Measurements from ENCODE around the gene FAM78A.
"Not testable (repeated sequence)": the region's sequence is repeated elsewhere in the genome, so short reads cannot be mapped to it uniquely, and the experiment has no call there.

FAM78A gene

DNA sequence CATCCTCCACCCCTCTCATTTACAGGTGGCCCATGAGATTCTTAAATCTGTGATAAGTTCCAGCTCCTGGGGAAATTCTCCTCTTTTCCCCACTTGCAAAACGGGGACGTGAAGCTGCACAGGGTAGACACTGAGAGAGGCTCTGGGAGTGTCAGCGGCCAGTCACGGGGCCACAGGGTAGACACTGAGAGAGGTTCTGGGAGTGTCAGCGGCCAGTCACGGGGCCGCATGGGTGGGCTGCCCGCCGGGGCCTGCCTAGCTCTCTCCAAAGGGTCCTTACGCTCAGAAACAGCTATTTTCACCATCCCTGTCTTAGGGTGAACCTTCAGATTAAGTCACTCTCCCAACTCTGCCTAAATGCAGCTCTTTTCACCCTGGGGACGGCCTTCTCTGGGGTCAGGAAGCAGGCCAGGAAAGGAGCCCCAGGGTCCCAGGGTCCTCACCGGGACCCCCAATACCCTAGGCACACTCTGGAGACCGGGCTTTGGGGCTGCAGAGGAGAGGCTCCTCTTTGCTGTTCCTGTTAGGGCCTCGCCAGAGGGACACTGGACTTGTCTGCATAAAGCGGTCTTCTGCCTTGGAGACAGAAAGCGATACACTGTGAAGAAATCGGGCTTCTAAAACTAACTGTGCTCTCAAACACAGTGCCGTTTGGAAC is 1.5 kb downstream of the FAM78A start:
- no peak overlapping the region for H3K27ac ChIP-seq
- ChIA-PET POLR2A (ENCODE audit: low non-redundant PET) (no interaction called here), CTCF (no interaction called here)
- DNase-seq (ENCODE audit: low spot score) = no peak
- TF ChIP-seq CTCF (conservative IDR thresholded peaks at IDR 0.05; ENCODE audit: low read depth) = no peak

- POLR2A ChIA-PET (ENCODE audit: low non-redundant PET) = no interaction called here
- CTCF ChIA-PET = no interaction called here
- H3K27ac ChIP-seq = no peak overlapping the region
- no peak for DNase-seq (ENCODE audit: low spot score)
- no peak for TF ChIP-seq CTCF (conservative IDR thresholded peaks at IDR 0.05; ENCODE audit: low read depth)
Measured at GRCh38 chr9:131273856-131274673, 2.2 kb downstream of the FAM78A start.

DNA sequence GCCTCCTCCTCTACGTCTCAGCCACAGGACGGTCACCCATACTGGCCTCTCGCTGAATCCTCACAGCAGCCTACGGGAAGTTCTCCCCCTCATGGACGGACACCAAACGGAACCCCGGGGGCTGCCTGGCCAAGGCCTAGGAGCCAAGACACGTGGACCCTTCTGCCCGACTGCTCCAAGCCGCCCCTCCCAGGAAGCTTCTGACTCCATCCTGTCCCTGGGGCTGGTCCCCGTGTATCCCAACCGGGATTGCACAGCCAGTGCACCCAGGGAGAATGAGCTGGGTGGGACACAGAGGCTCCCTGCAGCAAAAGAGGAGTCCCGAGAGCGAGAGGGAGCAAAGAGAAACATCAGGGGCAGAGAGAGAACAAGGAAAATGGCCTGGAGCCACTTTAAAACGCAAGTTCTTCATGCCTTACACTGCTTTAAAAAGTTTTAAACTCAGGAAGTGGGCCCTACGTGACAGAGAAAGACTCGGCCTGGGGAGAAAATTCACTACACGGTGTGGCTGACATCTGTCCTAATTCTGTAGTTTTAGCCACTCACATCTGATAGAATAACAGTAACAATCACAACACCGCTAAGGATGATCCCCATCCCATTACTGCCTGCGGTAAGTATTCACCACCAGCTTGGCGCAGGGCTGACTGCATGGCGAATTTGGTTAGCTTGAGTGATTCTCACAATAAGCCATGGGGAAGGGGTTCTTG is 3.0 kb downstream of the FAM78A start:
- H3K27ac ChIP-seq = no peak overlapping the region
- CTCF ChIA-PET = interaction anchor here (0.6 kb wide), 1 partner anchor 1496 kb away, joined by 5 read pairs; no protein-coding TSS in a partner anchor
- no peak for DNase-seq (ENCODE audit: low spot score)
- TF ChIP-seq CTCF (conservative IDR thresholded peaks at IDR 0.05; ENCODE audit: low read depth) = no peak
- POLR2A ChIA-PET (ENCODE audit: low non-redundant PET) = no interaction called here

- POLR2A ChIA-PET (ENCODE audit: low non-redundant PET) = no interaction called here
- CTCF ChIA-PET = no interaction called here
- no peak for DNase-seq (ENCODE audit: low spot score)
- H3K27ac ChIP-seq = no peak overlapping the region
- no peak for TF ChIP-seq CTCF (conservative IDR thresholded peaks at IDR 0.05; ENCODE audit: low read depth)
Measured at GRCh38 chr9:131272212-131272611, 4.1 kb downstream of the FAM78A start.

DNA sequence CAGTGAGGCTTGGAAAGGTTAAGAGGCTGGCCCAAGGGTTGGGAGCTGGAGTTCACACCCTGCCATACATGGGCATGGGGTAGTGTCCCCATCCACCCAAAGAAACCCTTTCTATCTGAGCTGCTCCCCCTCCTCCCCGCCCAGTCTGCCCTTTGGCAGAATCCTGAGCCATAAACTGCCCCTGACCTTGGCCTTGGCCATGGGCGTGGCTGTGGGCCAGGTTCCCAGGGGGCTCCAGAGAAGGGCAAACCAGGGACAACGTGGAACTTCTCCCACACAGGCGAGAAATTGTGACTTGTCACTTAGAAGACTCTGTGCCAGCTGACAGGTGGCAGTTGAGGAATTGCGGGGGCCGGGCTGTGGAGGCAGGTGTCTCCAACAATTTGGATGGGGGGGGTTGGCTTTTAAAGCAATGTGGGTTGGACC is 4.8 kb downstream of the FAM78A start:
- DNase-seq (ENCODE audit: low spot score) = no peak
- ChIA-PET CTCF (interaction anchor here (0.7 to 2.0 kb wide), 3 partner anchors 56 to 526 kb away, joined by 3 to 7 read pairs (median 3); no protein-coding TSS in a partner anchor), POLR2A (ENCODE audit: low non-redundant PET) (no interaction called here)
- H3K27ac ChIP-seq = no peak overlapping the region
- no peak for TF ChIP-seq CTCF (conservative IDR thresholded peaks at IDR 0.05; ENCODE audit: low read depth)

- DNase-seq (ENCODE audit: low spot score); POLR2A ChIA-PET (ENCODE audit: low non-redundant PET); H3K27ac ChIP-seq: not testable (repeated sequence)
- CTCF ChIA-PET = interaction anchor here (0.5 to 2.0 kb wide), 4 partner anchors 65 to 364 kb away, joined by 3 to 7 read pairs (median 4); no protein-coding TSS in a partner anchor
Measured at GRCh38 chr9:131271016-131271273, 5.4 kb downstream of the FAM78A start.
